KMS-11 (cell line): ENCODE data around the gene POLR2C.

ENCODE experiments used
- H2AFZ ChIP-seq: fragments of 200-600 bp; sonication (generic); 2 replicates; pipeline ENCODE4 v1.6.1; 2016; ENCODE audit warnings: antibody characterized with exemption, mixed run types, low read depth
- H3K27ac ChIP-seq: fragments of 200-600 bp; sonication (generic); 2 replicates; pipeline ENCODE4 v1.6.1; 2016; ENCODE audit warnings: mild to moderate bottlenecking, mixed run types
- H3K27me3 ChIP-seq: fragments of 200-600 bp; sonication (generic); 2 replicates; pipeline ENCODE4 v1.6.1; 2017; ENCODE audit warnings: mild to moderate bottlenecking, low read depth, mixed run types, moderate library complexity; ENCODE audit not compliant: insufficient read depth
- H3K36me3 ChIP-seq: fragments of 200-600 bp; sonication (generic); 2 replicates; pipeline ENCODE4 v1.6.1; 2017; ENCODE audit warnings: mild to moderate bottlenecking, mixed run types; ENCODE audit not compliant: insufficient read depth
- H3K4me1 ChIP-seq: fragments of 200-600 bp; sonication (generic); 2 replicates; pipeline ENCODE4 v1.6.1; 2016; ENCODE audit warnings: mild to moderate bottlenecking, low read depth, mixed run types; ENCODE audit not compliant: poor library complexity, severe bottlenecking
- H3K4me2 ChIP-seq: fragments of 200-600 bp; sonication (generic); 2 replicates; pipeline ENCODE4 v1.7.0; 2016; ENCODE audit warnings: mild to moderate bottlenecking, mixed run types
- H3K4me3 ChIP-seq: fragments of 200-600 bp; sonication (generic); IDR thresholded peaks from 2 replicates; pipeline ENCODE4 v1.6.1; 2017; ENCODE audit warnings: low read depth, low read length, mixed read lengths; ENCODE audit not compliant: insufficient read depth
- H3K79me2 ChIP-seq: fragments of 200-600 bp; sonication (generic); 2 replicates; pipeline ENCODE4 v1.6.1; 2016; ENCODE audit warnings: low read depth, mixed run types; ENCODE audit not compliant: insufficient read depth
- H3K9ac ChIP-seq: fragments of 200-600 bp; sonication (generic); 2 replicates; pipeline ENCODE4 v1.6.1; 2016; ENCODE audit warnings: mild to moderate bottlenecking, mixed run types
- H4K20me1 ChIP-seq: fragments of 200-600 bp; sonication (generic); 2 replicates; pipeline ENCODE4 v1.6.1; 2016; ENCODE audit warnings: mild to moderate bottlenecking, mixed run types; ENCODE audit not compliant: insufficient read depth
- TF ChIP-seq, protein P1 (sequence below): fragments of 200-600 bp; sonication (generic); conservative IDR thresholded peaks from 2 replicates; pipeline ENCODE4 v1.6.1; 2017; ENCODE audit warnings: low read depth, mild to moderate bottlenecking, antibody characterized with exemption, low read length, moderate library complexity, mixed read lengths

POLR2C gene

GRCh38 chr16:57518922-57519321 is 56.4 kb downstream of the POLR2C start:
- H3K36me3 ChIP-seq: no peaks in the 10 kb centered on the region
- H2AFZ ChIP-seq: no peak overlapping the region
- no peak overlapping the region for H3K4me2 ChIP-seq
- H3K4me3 ChIP-seq: no peak overlapping the region
- TF ChIP-seq, protein P1, sequence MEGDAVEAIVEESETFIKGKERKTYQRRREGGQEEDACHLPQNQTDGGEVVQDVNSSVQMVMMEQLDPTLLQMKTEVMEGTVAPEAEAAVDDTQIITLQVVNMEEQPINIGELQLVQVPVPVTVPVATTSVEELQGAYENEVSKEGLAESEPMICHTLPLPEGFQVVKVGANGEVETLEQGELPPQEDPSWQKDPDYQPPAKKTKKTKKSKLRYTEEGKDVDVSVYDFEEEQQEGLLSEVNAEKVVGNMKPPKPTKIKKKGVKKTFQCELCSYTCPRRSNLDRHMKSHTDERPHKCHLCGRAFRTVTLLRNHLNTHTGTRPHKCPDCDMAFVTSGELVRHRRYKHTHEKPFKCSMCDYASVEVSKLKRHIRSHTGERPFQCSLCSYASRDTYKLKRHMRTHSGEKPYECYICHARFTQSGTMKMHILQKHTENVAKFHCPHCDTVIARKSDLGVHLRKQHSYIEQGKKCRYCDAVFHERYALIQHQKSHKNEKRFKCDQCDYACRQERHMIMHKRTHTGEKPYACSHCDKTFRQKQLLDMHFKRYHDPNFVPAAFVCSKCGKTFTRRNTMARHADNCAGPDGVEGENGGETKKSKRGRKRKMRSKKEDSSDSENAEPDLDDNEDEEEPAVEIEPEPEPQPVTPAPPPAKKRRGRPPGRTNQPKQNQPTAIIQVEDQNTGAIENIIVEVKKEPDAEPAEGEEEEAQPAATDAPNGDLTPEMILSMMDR: no peak
- no peaks in the 10 kb centered on the region for H3K27me3 ChIP-seq
- no peak overlapping the region for H3K27ac ChIP-seq
- H4K20me1 ChIP-seq: no peaks in the 10 kb centered on the region
- no peaks in the 10 kb centered on the region for H3K79me2 ChIP-seq
- no peaks in the 10 kb centered on the region for H3K4me1 ChIP-seq
- no peak overlapping the region for H3K9ac ChIP-seq

DNA sequence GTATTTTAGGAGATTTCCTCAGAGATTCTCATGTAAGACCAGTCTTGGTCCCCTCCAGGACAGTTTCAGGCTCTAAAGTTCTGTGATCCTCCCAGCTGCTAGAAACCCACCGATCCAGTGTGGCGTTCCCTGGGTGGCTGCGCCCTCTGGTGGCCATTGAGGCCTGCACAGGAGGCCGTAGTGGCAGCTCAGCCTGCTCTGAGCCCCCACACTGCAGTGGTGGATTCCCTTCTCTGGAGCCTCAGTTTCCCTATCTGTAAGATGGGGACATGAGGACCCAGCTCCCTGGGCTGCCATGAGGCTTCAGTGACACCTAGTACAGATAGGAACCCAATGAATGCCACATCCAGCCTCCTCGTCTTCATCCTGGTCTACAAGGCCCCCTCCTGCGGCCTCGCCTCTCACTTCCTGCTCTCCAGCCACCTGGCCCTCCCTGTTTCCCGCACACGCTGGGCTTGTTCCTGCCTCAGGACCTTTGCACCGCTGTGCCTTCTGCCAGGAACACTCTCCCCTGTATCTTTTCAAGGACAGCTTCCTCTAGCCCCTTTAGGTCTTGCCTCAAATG is 57.4 kb downstream of the POLR2C start:
- H3K9ac ChIP-seq: no peak overlapping the region
- H3K27ac ChIP-seq: no peak overlapping the region
- TF ChIP-seq, protein P1: peak; percentile 91
- H3K4me2 ChIP-seq: no peak overlapping the region
- H3K27me3 ChIP-seq: no peaks in the 10 kb centered on the region
- no peak overlapping the region for H3K4me3 ChIP-seq
- no peaks in the 10 kb centered on the region for H4K20me1 ChIP-seq
- H3K79me2 ChIP-seq: no peaks in the 10 kb centered on the region
- no peaks in the 10 kb centered on the region for H3K4me1 ChIP-seq
- no peak overlapping the region for H2AFZ ChIP-seq
- H3K36me3 ChIP-seq: no peaks in the 10 kb centered on the region
